IPS-NIHi7 (cell line): ENCODE data around the gene GMDS.

Experiments used
- DNase-seq: peaks from one replicate; pipeline ENCODE4 v3.0.0; 2012; ENCODE audit warnings: mixed read lengths; ENCODE audit errors: extremely low spot score

GMDS gene

GRCh38 chr6:1896897-1897296, 348.5 kb downstream of the GMDS start:
- DNase-seq, result no peak

GRCh38 chr6:1895721-1896120, 349.7 kb downstream of the GMDS start:
- no peak for DNase-seq

GRCh38 chr6:1894954-1895353, 350.5 kb downstream of the GMDS start:
- no peak for DNase-seq

GRCh38 chr6:1893470-1894130, 351.8 kb downstream of the GMDS start:
- DNase-seq, result peak; percentile 67

- DNase-seq, result no peak
Observed at GRCh38 chr6:1892716-1893115, 352.7 kb downstream of the GMDS start.

GRCh38 chr6:1890987-1891386, 354.4 kb downstream of the GMDS start:
- no peak for DNase-seq

GRCh38 chr6:1890071-1890470, 355.3 kb downstream of the GMDS start:
- DNase-seq, result no peak

GRCh38 chr6:1885576-1886011, 359.8 kb downstream of the GMDS start:
- no peak for DNase-seq

GRCh38 chr6:1884313-1884712, 361.1 kb downstream of the GMDS start:
- DNase-seq, result no peak

GRCh38 chr6:1878330-1878729, 367.1 kb downstream of the GMDS start:
- no peak for DNase-seq

- DNase-seq, result no peak
Observed at GRCh38 chr6:1873781-1874180, 371.6 kb downstream of the GMDS start.

- peak; percentile 43 for DNase-seq
Observed at GRCh38 chr6:1872649-1873131, 372.7 kb downstream of the GMDS start.

GRCh38 chr6:1871724-1872315, 373.6 kb downstream of the GMDS start:
- DNase-seq, result no peak

- DNase-seq, result peak; percentile 20
Observed at GRCh38 chr6:1870932-1871331, 374.5 kb downstream of the GMDS start.

- DNase-seq, result no peak
Observed at GRCh38 chr6:1870251-1870650, 375.2 kb downstream of the GMDS start.

GRCh38 chr6:1869769-1870168, 375.6 kb downstream of the GMDS start:
- DNase-seq, result no peak

- DNase-seq, result no peak
Observed at GRCh38 chr6:1869308-1869707, 376.1 kb downstream of the GMDS start.

- no peak for DNase-seq
Observed at GRCh38 chr6:1868561-1869261, 376.7 kb downstream of the GMDS start.

- DNase-seq, result no peak
Observed at GRCh38 chr6:1867197-1867596, 378.2 kb downstream of the GMDS start.

- no peak for DNase-seq
Observed at GRCh38 chr6:1865585-1865984, 379.8 kb downstream of the GMDS start.

GRCh38 chr6:1864496-1864895, 380.9 kb downstream of the GMDS start:
- peak; percentile 51 for DNase-seq

- DNase-seq, result no peak
Observed at GRCh38 chr6:1862411-1862810, 383.0 kb downstream of the GMDS start.

GRCh38 chr6:1860756-1861348, 384.6 kb downstream of the GMDS start:
- DNase-seq, result no peak
